ENCODE measurements around the gene MITF.

GRCh38 chr3:69738859-69739203, 433 bp upstream of the MITF start:
- TF ChIP-seq CTCF (IDR thresholded peaks at IDR 0.05), result no peak
- no peak for TF ChIP-seq POLR2AphosphoS5 (IDR thresholded peaks at IDR 0.05)
